ENCODE results near the gene CPD.

Gene CPD

GRCh38 chr17:30506481-30506880, 127.8 kb downstream of the CPD start:
- no peak for TF ChIP-seq CTCF (IDR thresholded peaks at IDR 0.05; ENCODE audit: extremely low read depth, missing control alignments)
- DNase-seq (ENCODE audit: low spot score), result no peak

GRCh38 chr17:30513346-30513745, 134.6 kb downstream of the CPD start:
- no peak for DNase-seq (ENCODE audit: low spot score)
- no peak for TF ChIP-seq CTCF (IDR thresholded peaks at IDR 0.05; ENCODE audit: extremely low read depth, missing control alignments)

- TF ChIP-seq CTCF (IDR thresholded peaks at IDR 0.05; ENCODE audit: extremely low read depth, missing control alignments), result no peak
- no peak for DNase-seq (ENCODE audit: low spot score)
These were observed 136.3 kb downstream of the CPD start for GRCh38 chr17:30514895-30515596.

- TF ChIP-seq CTCF (IDR thresholded peaks at IDR 0.05; ENCODE audit: extremely low read depth, missing control alignments), result no peak
- no peak for DNase-seq (ENCODE audit: low spot score)
These were observed 139.1 kb downstream of the CPD start for GRCh38 chr17:30517786-30518185.

GRCh38 chr17:30519166-30519565, 140.4 kb downstream of the CPD start:
- no peak for DNase-seq (ENCODE audit: low spot score)
- no peak for TF ChIP-seq CTCF (IDR thresholded peaks at IDR 0.05; ENCODE audit: extremely low read depth, missing control alignments)
